CD14-positive monocyte (primary cell): ENCODE measurements around the gene PLEKHO1. TPM values are rescaled to one million over a fixed set of nuclear protein-coding genes. Genes with fewer than 3 reads are reported as not detected.

Experiments used
- DNase-seq, 3 donors: peaks; one replicate each; pipeline ENCODE4 v3.0.0-alpha.2; 2011 to 2022
- H2AFZ ChIP-seq: 2 replicates; pipeline ENCODE4 v1.6.0; 2012; ENCODE audit warnings: mild to moderate bottlenecking, low read depth, low read length, inconsistent platforms; ENCODE audit not compliant: insufficient read depth, poor library complexity, severe bottlenecking
- H3K27ac ChIP-seq, 2 donors: 1 replicate in 1 of 2; 2 replicates in 1 of 2; pipeline ENCODE4 v1.5.1; 2012 to 2013; ENCODE audit warnings: low read length in 2 of 2, control low read depth in 1 of 2, inconsistent platforms in 1 of 2, low read depth in 1 of 2, mild to moderate bottlenecking in 1 of 2
- H3K27me3 ChIP-seq, 2 donors: one replicate each; pipeline versions ENCODE4 v1.6.0 to v1.6.1; 2011 to 2013; ENCODE audit warnings: low read length in 2 of 2; ENCODE audit not compliant: control insufficient read depth in 2 of 2, insufficient read depth in 2 of 2
- H3K36me3 ChIP-seq, 2 donors: replicated peaks in 1 of 2; 1 replicate in 1 of 2; 2 replicates in 1 of 2; pipeline versions ENCODE4 v1.5.1 to v1.6.1; 2012 to 2013; ENCODE audit warnings: low read length in 2 of 2, control low read depth in 1 of 2, inconsistent platforms in 1 of 2, mild to moderate bottlenecking in 1 of 2; ENCODE audit not compliant: insufficient read depth in 2 of 2, control insufficient read depth in 1 of 2
- H3K4me1 ChIP-seq, 2 donors: 1 replicate in 1 of 2; 2 replicates in 1 of 2; pipeline versions ENCODE4 v1.5.1 to v1.6.1; 2012 to 2013; ENCODE audit warnings: low read length in 2 of 2, control low read depth in 1 of 2, inconsistent platforms in 1 of 2, mild to moderate bottlenecking in 1 of 2, moderate library complexity in 1 of 2; ENCODE audit not compliant: insufficient read depth in 2 of 2, control insufficient read depth in 1 of 2
- H3K4me2 ChIP-seq: replicated peaks from 2 replicates; pipeline ENCODE3; 2012; ENCODE audit warnings: low read length, moderate library complexity, mild to moderate bottlenecking; ENCODE audit not compliant: poor library complexity, severe bottlenecking; ENCODE audit errors: extremely low read depth
- H3K4me3 ChIP-seq, 3 experiments: fragments of 200-600 bp in 1 of 3; sonication (generic) in 1 of 3; replicated peaks in 1 of 3; 1 replicate in 2 of 3; 2 replicates in 1 of 3; pipeline ENCODE4 v1.5.1; 2011 to 2013; ENCODE audit warnings: low read length in 3 of 3, mild to moderate bottlenecking in 3 of 3, control low read depth in 2 of 3, low read depth in 2 of 3, inconsistent platforms in 1 of 3, moderate library complexity in 1 of 3
- H3K79me2 ChIP-seq: 2 replicates; pipeline ENCODE4 v1.6.0; 2012; ENCODE audit warnings: mild to moderate bottlenecking, control low read depth, inconsistent platforms, low read length, moderate library complexity; ENCODE audit not compliant: insufficient read depth
- H3K9ac ChIP-seq: 2 replicates; pipeline ENCODE4 v1.6.0; 2017; ENCODE audit warnings: low read length, mild to moderate bottlenecking; ENCODE audit not compliant: insufficient read depth, poor library complexity, severe bottlenecking
- H3K9me3 ChIP-seq, 2 donors: replicated peaks in 1 of 2; 1 replicate in 1 of 2; 2 replicates in 1 of 2; pipeline versions ENCODE4 v1.5.1 to v1.6.1; 2012 to 2013; ENCODE audit warnings: low read length in 2 of 2, control low read depth in 1 of 2; ENCODE audit not compliant: control insufficient read depth in 1 of 2, insufficient read depth in 1 of 2
- H4K20me1 ChIP-seq: 2 replicates; pipeline ENCODE4 v1.6.0; 2012; ENCODE audit warnings: mild to moderate bottlenecking, low read length, control low read depth, moderate library complexity; ENCODE audit not compliant: insufficient read depth
- H3K27ac Mint-ChIP-seq, 7 donors: one replicate each; pipeline ENCODE4 v1.8.0; 2020; ENCODE audit warnings: mild to moderate bottlenecking in 7 of 7, mixed read lengths in 7 of 7, moderate library complexity in 6 of 7, inconsistent platforms in 2 of 7
- H3K27me3 Mint-ChIP-seq, 3 donors: one replicate each; pipeline ENCODE4 v1.8.0; 2021 to 2022; ENCODE audit warnings: low read depth in 3 of 3, mild to moderate bottlenecking in 3 of 3, mixed read lengths in 3 of 3, moderate library complexity in 3 of 3, inconsistent platforms in 1 of 3
- H3K36me3 Mint-ChIP-seq, 2 donors: one replicate each; pipeline ENCODE4 v1.8.0; 2020; ENCODE audit warnings: mixed read lengths in 2 of 2, inconsistent platforms in 1 of 2, mild to moderate bottlenecking in 1 of 2
- H3K4me1 Mint-ChIP-seq: one replicate; pipeline ENCODE4 v1.8.0; 2020; ENCODE audit warnings: mild to moderate bottlenecking, mixed read lengths
- H3K4me3 Mint-ChIP-seq, 2 donors: one replicate each; pipeline ENCODE4 v1.8.0; 2020; ENCODE audit warnings: mild to moderate bottlenecking in 2 of 2, mixed read lengths in 2 of 2, moderate library complexity in 1 of 2
- H3K9me3 Mint-ChIP-seq, 7 donors: one replicate each; pipeline ENCODE4 v1.8.0; 2020 to 2022; ENCODE audit warnings: mixed read lengths in 7 of 7, mild to moderate bottlenecking in 6 of 7, moderate library complexity in 6 of 7, inconsistent platforms in 2 of 7
- WGBS: methylation state at CpG from one replicate; pipeline ENCODE4 v1.1.5; 2013; ENCODE audit warnings: missing lambda C conversion rate; ENCODE audit not compliant: insufficient coverage; 5-methylcytosine and 5-hydroxymethylcytosine counted together
- intact Hi-C, 2 donors: fragments of 100-400 bp; cut with micrococcal nuclease; formaldehyde crosslinking; loops; one replicate each; pipeline versions ENCODE4 v1.15.0 to v1.15.1; 2023
- polyA plus RNA-seq, 3 donors: library from polyadenylated mRNA; depleted of rRNA in 1 of 3; unstranded in 2 of 3; stranded (reverse) in 1 of 3; fragments of 300-500 nt in 2 of 3; fragments of >200 nt in 1 of 3; fragmentation: Illumina TruSeq in 2 of 3; gene quantifications; 1 replicate in 2 of 3; 2 replicates in 1 of 3; pipeline ENCODE4 v1.2.3, GENCODE V29; 2012 to 2021
- TF ChIP-seq, protein P1 (sequence below): fragments of 200-600 bp; IDR thresholded peaks from one replicate; pipeline ENCODE4 v1.8.0; 2022; ENCODE audit warnings: antibody characterized with exemption, mild to moderate bottlenecking

Gene PLEKHO1
- polyA plus RNA-seq, 3 donors = 87.2 to 170 (median 110) TPM

DNA sequence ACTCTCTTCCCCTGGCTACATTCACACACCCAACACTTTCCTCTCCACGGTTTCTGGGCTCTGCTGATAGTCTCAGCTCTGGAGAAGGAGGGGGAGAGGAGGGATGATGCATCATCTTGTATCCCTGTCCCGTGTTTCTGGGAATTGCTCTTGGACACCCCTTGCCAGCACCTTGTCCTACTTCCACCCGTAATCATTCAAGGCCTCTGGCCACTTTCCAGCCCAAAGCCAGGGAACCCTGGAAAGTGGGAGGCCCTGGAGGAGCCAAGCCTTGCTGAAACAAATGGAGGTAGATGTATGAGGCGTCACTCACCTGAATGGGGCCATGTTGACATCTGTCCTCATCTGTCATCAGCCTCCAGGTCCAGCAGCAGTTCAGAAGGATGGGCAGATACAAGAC is 4.4 kb downstream of the PLEKHO1 start:
- Histone ChIP-seq H3K4me3 (peak overlapping the region in 2 of 3 experiments; percentile 4 to 94), H3K9me3 (no peaks in the 10 kb centered on the region), H3K27me3 (no peaks in the 10 kb centered on the region), H3K79me2 (peaks cover 97% of the 10 kb centered on the region), H3K36me3 (peaks cover 65 to 73% of the 10 kb centered on the region in 2 donors), H4K20me1 (peaks cover 88% of the 10 kb centered on the region), H3K4me2 (peak overlapping the region; percentile 86), H2AFZ (no peak overlapping the region), H3K27ac (peak overlapping the region in 1 of 2 donors; percentile 97), H3K4me1 (peaks cover 71 to 79% of the 10 kb centered on the region in 2 donors), H3K9ac (no peak overlapping the region)
- TF ChIP-seq, protein P1, sequence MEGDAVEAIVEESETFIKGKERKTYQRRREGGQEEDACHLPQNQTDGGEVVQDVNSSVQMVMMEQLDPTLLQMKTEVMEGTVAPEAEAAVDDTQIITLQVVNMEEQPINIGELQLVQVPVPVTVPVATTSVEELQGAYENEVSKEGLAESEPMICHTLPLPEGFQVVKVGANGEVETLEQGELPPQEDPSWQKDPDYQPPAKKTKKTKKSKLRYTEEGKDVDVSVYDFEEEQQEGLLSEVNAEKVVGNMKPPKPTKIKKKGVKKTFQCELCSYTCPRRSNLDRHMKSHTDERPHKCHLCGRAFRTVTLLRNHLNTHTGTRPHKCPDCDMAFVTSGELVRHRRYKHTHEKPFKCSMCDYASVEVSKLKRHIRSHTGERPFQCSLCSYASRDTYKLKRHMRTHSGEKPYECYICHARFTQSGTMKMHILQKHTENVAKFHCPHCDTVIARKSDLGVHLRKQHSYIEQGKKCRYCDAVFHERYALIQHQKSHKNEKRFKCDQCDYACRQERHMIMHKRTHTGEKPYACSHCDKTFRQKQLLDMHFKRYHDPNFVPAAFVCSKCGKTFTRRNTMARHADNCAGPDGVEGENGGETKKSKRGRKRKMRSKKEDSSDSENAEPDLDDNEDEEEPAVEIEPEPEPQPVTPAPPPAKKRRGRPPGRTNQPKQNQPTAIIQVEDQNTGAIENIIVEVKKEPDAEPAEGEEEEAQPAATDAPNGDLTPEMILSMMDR = no peak
- intact Hi-C loops = no loop called here
- peak overlapping the region in 1 of 2 donors; percentile 87 for H3K4me3 Mint-ChIP-seq
- peaks cover 0 to 5% (median 2%) of the 10 kb centered on the region in 7 donors for H3K9me3 Mint-ChIP-seq
- DNase-seq = no peak
- H3K27ac Mint-ChIP-seq = peak overlapping the region; percentile 58 to 82 (median 66)
- peaks cover 80% of the 10 kb centered on the region for H3K4me1 Mint-ChIP-seq
- peaks cover 80 to 81% of the 10 kb centered on the region in 2 donors for H3K36me3 Mint-ChIP-seq
- peaks cover 0 to 7% (median 5%) of the 10 kb centered on the region in 3 donors for H3K27me3 Mint-ChIP-seq
- 100% methylated on average over 1 of the region's 4 CpGs for WGBS

DNA sequence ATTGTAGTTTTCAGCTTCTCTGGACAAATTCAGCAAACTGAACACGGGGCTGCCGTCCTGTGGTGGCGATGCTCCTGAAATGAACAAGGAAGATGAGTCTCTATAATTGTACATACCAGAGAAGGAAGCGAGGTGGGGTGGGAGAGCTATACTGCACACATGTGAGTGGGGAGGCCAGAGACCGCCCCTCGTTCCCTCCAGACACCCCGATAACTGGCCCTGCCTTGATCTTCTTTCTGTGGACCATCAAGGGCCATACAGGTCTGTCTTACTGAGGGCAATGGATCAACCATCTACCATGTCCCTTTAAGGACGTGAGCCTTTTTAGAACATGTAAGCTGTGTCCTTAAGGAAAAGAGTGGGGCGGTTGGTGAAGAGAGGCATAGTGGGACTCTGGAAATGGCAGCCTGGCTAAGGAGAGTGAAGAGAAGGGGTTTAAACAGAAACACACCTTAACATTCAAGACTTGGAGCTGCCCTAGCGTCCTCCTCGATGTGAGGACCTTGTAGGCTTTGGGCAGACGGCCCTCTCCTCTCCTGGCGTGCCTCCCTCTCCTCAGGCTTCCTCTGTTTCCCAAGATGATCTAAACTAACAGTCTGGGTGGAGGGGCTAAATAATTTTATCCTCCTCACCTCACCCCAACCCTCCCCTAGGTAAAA is 5.8 kb downstream of the PLEKHO1 start:
- H3K27me3 ChIP-seq = no peaks in the 10 kb centered on the region
- H3K27ac ChIP-seq = peak overlapping the region; percentile 21 to 97
- TF ChIP-seq, protein P1 = no peak
- Mint-ChIP-seq H3K9me3 (peaks cover 0 to 5% (median 2%) of the 10 kb centered on the region in 7 donors), H3K4me1 (peaks cover 91% of the 10 kb centered on the region), H3K4me3 (peak overlapping the region in 1 of 2 donors; percentile 47), H3K36me3 (peaks cover 87 to 92% of the 10 kb centered on the region in 2 donors), H3K27ac (peak overlapping the region; percentile 3 to 88 (median 68)), H3K27me3 (peaks cover 0 to 7% (median 3%) of the 10 kb centered on the region in 3 donors)
- intact Hi-C loops = no loop called here
- H3K79me2 ChIP-seq = peaks cover 85% of the 10 kb centered on the region
- H2AFZ ChIP-seq = no peak overlapping the region
- DNase-seq = no peak
- WGBS = 90% methylated on average over 3 of the region's 13 CpGs
- peaks cover 81 to 90% of the 10 kb centered on the region in 2 donors for H3K4me1 ChIP-seq
- H3K36me3 ChIP-seq = peaks cover 70 to 80% of the 10 kb centered on the region in 2 donors
- peak overlapping the region in 1 of 3 experiments; percentile 94 for H3K4me3 ChIP-seq
- H3K9me3 ChIP-seq = no peaks in the 10 kb centered on the region
- no peak overlapping the region for H3K9ac ChIP-seq
- no peak overlapping the region for H3K4me2 ChIP-seq
- H4K20me1 ChIP-seq = peaks cover 92% of the 10 kb centered on the region
